HL-60 (cell line): ENCODE measurements around the gene DNAJC5G.

Experiments used
- DNase-seq, 2 experiments: peaks; one replicate each; pipeline ENCODE4 v3.0.0-alpha.2; 2010 to 2020; ENCODE audit warnings: low read depth in 1 of 2, low spot score in 1 of 2
- H3K27ac ChIP-seq: fragments of 250-450 bp; sonication (Bioruptor Pico); replicated peaks from 2 replicates; pipeline ENCODE4 v1.5.1; 2020; ENCODE audit warnings: mild to moderate bottlenecking, moderate library complexity
- H3K27me3 ChIP-seq: fragments of 250-450 bp; sonication (Bioruptor Pico); 2 replicates; pipeline ENCODE4 v1.5.1; 2021; ENCODE audit warnings: mild to moderate bottlenecking, moderate library complexity; ENCODE audit not compliant: insufficient read depth, poor library complexity, severe bottlenecking
- H3K4me3 ChIP-seq: replicated peaks from 2 replicates; pipeline ENCODE4 v1.5.1; 2011; ENCODE audit warnings: mild to moderate bottlenecking, control low read depth, low read length; ENCODE audit not compliant: insufficient read depth
- CTCF ChIP-seq: IDR thresholded peaks from one replicate; pipeline ENCODE4 v1.5.1; 2011; ENCODE audit warnings: low read length, control low read depth, inconsistent platforms; ENCODE audit not compliant: insufficient read depth
- GABPA ChIP-seq: IDR thresholded peaks from 2 replicates; pipeline ENCODE4 v1.6.1; 2012; ENCODE audit warnings: low read depth
- POLR2AphosphoS5 ChIP-seq: IDR thresholded peaks from 2 replicates; pipeline ENCODE4 v1.6.1; 2012; ENCODE audit warnings: low read depth
- REST ChIP-seq: IDR thresholded peaks from 2 replicates; pipeline ENCODE4 v1.6.1; 2012; ENCODE audit warnings: low read depth; ENCODE audit not compliant: insufficient replicate concordance
- SPI1 ChIP-seq: IDR thresholded peaks from 2 replicates; pipeline ENCODE4 v1.6.1; 2012; ENCODE audit warnings: low read depth, mild to moderate bottlenecking, borderline replicate concordance

DNAJC5G gene

GRCh38 chr2:27243391-27244130 lies 31.7 kb upstream of the DNAJC5G start:
- H3K27me3 ChIP-seq, result no peaks in the 10 kb centered on the region
- no peak for DNase-seq
- no peak for TF ChIP-seq GABPA
- TF ChIP-seq POLR2AphosphoS5, result no peak
- TF ChIP-seq CTCF, result no peak
- no peak for TF ChIP-seq REST
- no peak for TF ChIP-seq SPI1
- H3K4me3 ChIP-seq, result no peak overlapping the region
- H3K27ac ChIP-seq, result no peak overlapping the region

DNA sequence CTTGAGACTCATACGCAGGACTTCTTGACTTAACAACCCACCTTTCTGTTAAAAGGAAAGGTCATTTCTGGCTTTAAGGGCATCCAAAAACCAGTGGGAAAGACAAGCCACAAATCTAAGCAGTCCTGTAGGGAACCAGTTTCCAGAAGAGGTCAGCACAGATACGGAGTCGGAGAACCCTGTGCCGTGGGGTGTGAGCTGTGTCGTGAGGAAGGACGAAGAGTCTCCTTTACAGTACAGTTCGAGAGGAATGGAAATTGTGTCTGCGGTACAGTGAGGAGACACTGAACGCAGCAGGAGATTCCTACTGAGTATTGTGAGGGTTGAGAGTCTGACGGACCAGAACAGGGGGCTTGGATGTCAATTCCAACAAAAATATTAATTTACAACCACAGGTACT lies 30.1 kb upstream of the DNAJC5G start:
- no peak for DNase-seq
- TF ChIP-seq CTCF (no peak), GABPA (no peak), POLR2AphosphoS5 (peak; percentile 60), SPI1 (no peak)
- no peak overlapping the region for H3K27ac ChIP-seq
- no peaks in the 10 kb centered on the region for H3K27me3 ChIP-seq
- H3K4me3 ChIP-seq, result no peak overlapping the region

DNA sequence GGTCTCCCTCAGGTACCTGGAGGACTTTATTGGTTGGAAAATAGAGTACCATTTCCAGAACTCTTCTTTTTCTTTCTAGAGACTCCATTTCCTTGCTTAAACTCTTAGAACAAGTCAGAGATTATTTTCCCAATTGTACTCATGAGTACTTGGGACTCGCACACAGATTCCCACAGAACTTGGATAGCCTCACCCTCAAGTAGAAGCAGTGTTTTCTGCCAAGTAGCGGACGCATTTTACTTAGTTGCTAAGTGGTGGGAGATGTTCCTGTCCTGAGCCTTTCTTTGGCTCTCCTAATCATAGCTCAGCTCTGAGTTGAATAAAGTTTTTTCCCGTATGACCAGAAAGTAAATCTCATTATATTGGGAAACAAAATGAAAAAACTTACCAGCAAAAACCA lies 29.6 kb upstream of the DNAJC5G start:
- Histone ChIP-seq H3K4me3 (no peak overlapping the region), H3K27me3 (no peaks in the 10 kb centered on the region), H3K27ac (no peak overlapping the region)
- TF ChIP-seq CTCF, result no peak
- TF ChIP-seq GABPA, result no peak
- no peak for TF ChIP-seq REST
- no peak for TF ChIP-seq POLR2AphosphoS5
- no peak for TF ChIP-seq SPI1
- no peak for DNase-seq

- no peak for DNase-seq
These were observed 27.3 kb upstream of the DNAJC5G start for GRCh38 chr2:27247893-27248292.

More at GRCh38 chr2:27247893-27248292, 27.3 kb upstream of the DNAJC5G start:
- Histone ChIP-seq H3K27me3 (peaks cover 2% of the 10 kb centered on the region), H3K27ac (no peak overlapping the region), H3K4me3 (no peak overlapping the region)
- TF ChIP-seq CTCF (no peak), SPI1 (no peak), POLR2AphosphoS5 (no peak), GABPA (no peak), REST (no peak)
